ENCODE results near the gene FBXO38.

- TF ChIP-seq, protein P1, sequence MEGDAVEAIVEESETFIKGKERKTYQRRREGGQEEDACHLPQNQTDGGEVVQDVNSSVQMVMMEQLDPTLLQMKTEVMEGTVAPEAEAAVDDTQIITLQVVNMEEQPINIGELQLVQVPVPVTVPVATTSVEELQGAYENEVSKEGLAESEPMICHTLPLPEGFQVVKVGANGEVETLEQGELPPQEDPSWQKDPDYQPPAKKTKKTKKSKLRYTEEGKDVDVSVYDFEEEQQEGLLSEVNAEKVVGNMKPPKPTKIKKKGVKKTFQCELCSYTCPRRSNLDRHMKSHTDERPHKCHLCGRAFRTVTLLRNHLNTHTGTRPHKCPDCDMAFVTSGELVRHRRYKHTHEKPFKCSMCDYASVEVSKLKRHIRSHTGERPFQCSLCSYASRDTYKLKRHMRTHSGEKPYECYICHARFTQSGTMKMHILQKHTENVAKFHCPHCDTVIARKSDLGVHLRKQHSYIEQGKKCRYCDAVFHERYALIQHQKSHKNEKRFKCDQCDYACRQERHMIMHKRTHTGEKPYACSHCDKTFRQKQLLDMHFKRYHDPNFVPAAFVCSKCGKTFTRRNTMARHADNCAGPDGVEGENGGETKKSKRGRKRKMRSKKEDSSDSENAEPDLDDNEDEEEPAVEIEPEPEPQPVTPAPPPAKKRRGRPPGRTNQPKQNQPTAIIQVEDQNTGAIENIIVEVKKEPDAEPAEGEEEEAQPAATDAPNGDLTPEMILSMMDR (IDR thresholded peaks at IDR 0.05), result no peak
- TF ChIP-seq POLR2A (IDR thresholded peaks at IDR 0.05), result no peak
Observed at GRCh38 chr5:148343603-148344487, 39.9 kb upstream of the FBXO38 start.

All from adrenal gland (tissue), 5 donors.